HG03342 (cell line): ENCODE results near the gene ZNF286A.
"Not testable (repeated sequence)": the region's sequence is repeated elsewhere in the genome, so short reads cannot be mapped to it uniquely, and the experiment has no call there.

Experiments
- ATAC-seq: cut with Tn5 transposase; IDR thresholded peaks from one replicate; pipeline ENCODE4 v1.9.1; 2021; ENCODE audit warnings: mild to moderate bottlenecking, moderate library complexity; ENCODE audit not compliant: unreplicated experiment

ZNF286A gene

DNA sequence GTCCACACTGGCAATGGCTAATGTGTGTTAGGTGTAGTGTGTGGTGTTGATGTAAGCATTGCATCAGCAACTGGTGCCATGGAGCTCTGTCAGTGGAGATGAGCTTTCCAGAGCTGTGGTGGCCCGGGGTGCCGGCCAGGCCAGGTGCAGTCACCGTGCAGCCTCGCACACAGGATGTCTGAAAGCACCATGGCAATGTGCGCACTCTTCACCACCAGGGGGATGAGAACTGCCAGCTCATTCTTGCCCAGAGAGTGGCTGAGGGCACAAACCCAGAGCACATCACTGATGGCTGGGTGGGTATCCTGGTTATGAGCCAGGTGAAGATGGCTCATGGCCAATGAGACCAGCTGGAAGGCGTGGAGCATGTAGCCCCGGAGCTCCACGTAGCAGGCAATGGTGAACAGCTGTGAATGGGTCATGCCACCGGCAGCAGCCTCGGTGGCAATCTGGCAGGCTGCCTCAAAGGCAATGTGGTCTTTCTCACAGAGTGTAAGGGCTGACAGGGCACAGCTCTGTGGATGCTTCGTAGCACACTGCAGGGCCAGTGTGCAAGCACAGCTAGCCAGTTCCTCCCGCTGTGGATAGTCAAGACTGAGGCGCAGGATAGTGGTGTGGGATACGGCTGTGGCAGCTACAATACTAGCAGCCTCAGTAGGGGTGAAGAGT is 69.4 kb downstream of the ZNF286A start:
- not testable (repeated sequence) for ATAC-seq
